K562 (cell line): ENCODE results near the gene ACSF3. TPM values are rescaled to one million over a fixed set of nuclear protein-coding genes. Genes with fewer than 3 reads are reported as not detected.

Experiments
- ATAC-seq: fragments of 200-7000 bp; cut with Tn5 transposase; 3 replicates; pipeline ENCODE4 v1.9.1; 2020; ENCODE audit warnings: moderate library complexity
- BruUV-seq: library from RNA; stranded (reverse); fragments of 400-500 nt; replicated peaks from 2 replicates; lab custom pipeline; 2021; lab: Mats Ljungman, UMichigan
- CTCF ChIA-PET: fragments of 300-600 bp; formaldehyde crosslinking; extraction: SDS; loops from one replicate; lab custom pipeline; 2021; ENCODE audit warnings: low intra/inter-chr PET ratio; lab: Yijun Ruan, JAX
- POLR2A ChIA-PET: fragments of 300-600, 350-650 bp; sonication (Branson Sonifier 250); formaldehyde crosslinking; extraction: SDS; loops from one replicate; lab custom pipeline; 2021; ENCODE audit warnings: antibody characterized with exemption, inconsistent platforms; lab: Yijun Ruan, JAX
- DNase-seq, 4 experiments: peaks; one replicate each; pipeline versions ENCODE4 v3.0.0 to v3.0.0-alpha.2; 2011 to 2018; ENCODE audit warnings: low spot score in 3 of 4, mixed read lengths in 3 of 4; ENCODE audit errors: extremely low read depth in 1 of 4
- FAIRE-seq: peaks from 2 replicates; lab custom pipeline; 2011; peaks lifted over from hg19 to GRCh38; lab: Jason Lieb, UNC
- H2AFZ ChIP-seq: 2 replicates; pipeline ENCODE4 v1.6.0; 2011; ENCODE audit warnings: low read depth, low read length, control low read depth, inconsistent platforms
- H3K27ac ChIP-seq: fragments of 200-600 bp; 3 replicates; pipeline ENCODE4 v1.8.0; 2011; ENCODE audit warnings: low read depth, mild to moderate bottlenecking, control low read depth, inconsistent platforms, low read length, moderate library complexity, mixed read lengths; ENCODE audit errors: extremely low read depth
- H3K27me3 ChIP-seq, 2 experiments: fragments of 300-600 bp in 1 of 2; 2 replicates in 1 of 2; 3 replicates in 1 of 2; pipeline versions ENCODE4 v1.6.0 to v1.8.0; 2011; ENCODE audit warnings: inconsistent platforms in 2 of 2, low read length in 2 of 2, mild to moderate bottlenecking in 1 of 2, mixed read lengths in 1 of 2, moderate library complexity in 1 of 2; ENCODE audit not compliant: control insufficient read depth in 2 of 2, insufficient read depth in 2 of 2
- H3K36me3 ChIP-seq: fragments of 300-600 bp; 3 replicates; pipeline ENCODE4 v1.8.0; 2011; ENCODE audit warnings: mild to moderate bottlenecking, low read length, inconsistent platforms; ENCODE audit not compliant: control insufficient read depth, insufficient read depth
- H3K4me1 ChIP-seq, 2 experiments: fragments of 200-600 bp in 1 of 2; replicated peaks in 1 of 2; 2 replicates in 1 of 2; 3 replicates in 1 of 2; pipeline versions ENCODE4 v1.5.1 to v1.8.0; 2011; ENCODE audit warnings: inconsistent platforms in 2 of 2, low read length in 2 of 2, mild to moderate bottlenecking in 1 of 2, mixed read lengths in 1 of 2, moderate library complexity in 1 of 2; ENCODE audit not compliant: control insufficient read depth in 2 of 2, insufficient read depth in 2 of 2
- H3K4me2 ChIP-seq: 2 replicates; pipeline ENCODE4 v1.6.1; 2011; ENCODE audit warnings: low read length, control low read depth, inconsistent platforms, mixed read lengths; ENCODE audit not compliant: insufficient read depth
- H3K4me3 ChIP-seq: fragments of 200-600 bp; sonication (generic), shearing (Covaris generic); 2 replicates; pipeline ENCODE4 v1.5.1; 2016; ENCODE audit warnings: control low read depth, inconsistent platforms
- H3K79me2 ChIP-seq: fragments of 200-600 bp; 3 replicates; pipeline ENCODE4 v1.8.0; 2011; ENCODE audit warnings: low read length, inconsistent platforms; ENCODE audit not compliant: control insufficient read depth, insufficient read depth
- H3K9ac ChIP-seq, 2 experiments: 2 replicates each; pipeline versions ENCODE4 v1.6.0 to v1.6.1; 2011; ENCODE audit warnings: low read depth in 2 of 2, low read length in 2 of 2, control low read depth in 1 of 2, inconsistent platforms in 1 of 2, mild to moderate bottlenecking in 1 of 2, mixed read lengths in 1 of 2; ENCODE audit not compliant: insufficient read depth in 1 of 2
- H3K9me1 ChIP-seq: one replicate; pipeline ENCODE4 v1.6.0; 2011; ENCODE audit warnings: inconsistent platforms, mild to moderate bottlenecking, low read length, moderate library complexity; ENCODE audit not compliant: control insufficient read depth, insufficient read depth
- H3K9me3 ChIP-seq: replicated peaks from 2 replicates; pipeline ENCODE4 v1.5.1; 2011; ENCODE audit warnings: low read depth, low read length, inconsistent platforms; ENCODE audit not compliant: control insufficient read depth, insufficient read depth
- H4K20me1 ChIP-seq: replicated peaks from 2 replicates; pipeline ENCODE4 v1.6.1; 2011; ENCODE audit warnings: low read length, inconsistent platforms, mixed read lengths; ENCODE audit not compliant: control insufficient read depth, insufficient read depth
- BHLHE40 ChIP-seq: IDR thresholded peaks from 2 replicates; pipeline ENCODE4 v1.6.1; 2011; ENCODE audit warnings: low read length, improper control_type of control experiment
- CCNT2 ChIP-seq: IDR thresholded peaks from 2 replicates; pipeline ENCODE4 v1.6.1; 2011; ENCODE audit warnings: borderline replicate concordance, low read depth, mild to moderate bottlenecking, moderate library complexity, mixed read lengths, low read length; ENCODE audit not compliant: insufficient read length; ENCODE audit errors: extremely low read depth
- DDX20 ChIP-seq: fragments of 450-650 bp; IDR thresholded peaks from 2 replicates; pipeline ENCODE4 v1.6.1; 2016; ENCODE audit warnings: missing genetic modification characterization, low read depth, mild to moderate bottlenecking, missing compliant biosample characterization, moderate library complexity
- ELF2 ChIP-seq: fragments of 250-450 bp; sonication (Bioruptor Pico); IDR thresholded peaks from 2 replicates; pipeline ENCODE4 v1.5.0; 2021; ENCODE audit warnings: mild to moderate bottlenecking
- EWSR1 ChIP-seq: fragments of 450-650 bp; IDR thresholded peaks from 2 replicates; pipeline ENCODE4 v1.6.1; 2018; ENCODE audit warnings: borderline replicate concordance, mild to moderate bottlenecking, low read depth, moderate library complexity; ENCODE audit not compliant: partially characterized antibody
- GABPB2 ChIP-seq: fragments of 250-450 bp; sonication (Bioruptor Pico); conservative IDR thresholded peaks from 2 replicates; pipeline ENCODE4 v1.5.1; 2021; ENCODE audit warnings: mild to moderate bottlenecking
- HMG20B ChIP-seq: fragments of 250-450 bp; sonication (Bioruptor Pico); IDR thresholded peaks from 2 replicates; pipeline ENCODE4 v1.5.0; 2021; ENCODE audit warnings: mild to moderate bottlenecking
- JUN ChIP-seq, 2 experiments: sonication (generic) in 1 of 2; formaldehyde crosslinking in 1 of 2; IDR thresholded peaks; 2 replicates each; pipeline versions ENCODE4 v1.6.1 to v1.8.0; 2012 to 2022; ENCODE audit warnings: borderline replicate concordance in 2 of 2, mild to moderate bottlenecking in 2 of 2, improper control_type of control experiment in 1 of 2, low read depth in 1 of 2, low read length in 1 of 2, missing genetic modification reagents in 1 of 2
- MBD1 ChIP-seq: fragments of 250-450 bp; sonication (Bioruptor Pico); IDR thresholded peaks from 2 replicates; pipeline ENCODE4 v1.8.0; 2022; ENCODE audit warnings: inconsistent platforms
- NCOR1 ChIP-seq: fragments of 450-650 bp; IDR thresholded peaks from 2 replicates; pipeline ENCODE4 v1.6.1; 2016; ENCODE audit warnings: mild to moderate bottlenecking, moderate library complexity
- RNF2 ChIP-seq: sonication (generic); IDR thresholded peaks from 2 replicates; pipeline ENCODE4 v1.6.1; 2016
- RUNX1 ChIP-seq: sonication (generic); IDR thresholded peaks from 2 replicates; pipeline ENCODE4 v1.6.1; 2016; ENCODE audit warnings: antibody characterized with exemption, low read depth
- SIN3B ChIP-seq: fragments of 450-650 bp; IDR thresholded peaks from 2 replicates; pipeline ENCODE4 v1.6.1; 2017; ENCODE audit warnings: low read depth, mild to moderate bottlenecking, moderate library complexity
- SOX6 ChIP-seq: fragments of 450-650 bp; IDR thresholded peaks from 2 replicates; pipeline ENCODE4 v1.6.1; 2014; ENCODE audit warnings: mild to moderate bottlenecking
- YBX1 ChIP-seq: fragments of 450-650 bp; IDR thresholded peaks from 2 replicates; pipeline ENCODE4 v1.7.1; 2016; ENCODE audit warnings: mild to moderate bottlenecking
- ZNF197 ChIP-seq: fragments of 200-800 bp; sonication (Bioruptor generic); IDR thresholded peaks from 2 replicates; pipeline ENCODE4 v1.6.1; 2016; ENCODE audit warnings: low read depth, missing genetic modification characterization, missing compliant biosample characterization
- WGBS: fragments of 100-300 bp; shearing (Covaris generic); methylation state at CpG from one replicate; pipeline ENCODE4 v1.1.6; 2016; ENCODE audit warnings: low coverage, mixed read lengths; ENCODE audit not compliant: insufficient coverage; ENCODE audit errors: missing lambda C conversion rate; 5-methylcytosine and 5-hydroxymethylcytosine counted together
- in situ Hi-C: fragments of 300-500 bp; cut with MboI; formaldehyde crosslinking; loops from 4 replicates; pipeline ENCODE4 v1.15.0; 2018; ENCODE audit warnings: inconsistent platforms, mixed read lengths
- intact Hi-C: fragments of 100-400 bp; cut with micrococcal nuclease; formaldehyde crosslinking; loops from 2 replicates; pipeline ENCODE4 v1.14.2; 2022
- polyA plus RNA-seq, 8 experiments: library from polyadenylated mRNA; depleted of rRNA in 4 of 8; stranded (reverse) in 5 of 8; unstranded in 3 of 8; fragments of >200 nt; fragmentation: Nextera tagmentation in 2 of 8; fragmentation: Illumina TruSeq in 1 of 8; extraction: Ambion mirVana in 2 of 8; extraction: Trizol in 1 of 8; gene quantifications; 2 replicates each; pipeline versions ENCODE4 v1.2.1 to v1.2.3, GENCODE V29; 2011 to 2014; ENCODE audit warnings: inconsistent platforms in 1 of 8, missing spikeins in 1 of 8
- total RNA-seq, 7 experiments: library from RNA; depleted of rRNA in 6 of 7; stranded (reverse); fragments of >200 nt in 6 of 7; fragmentation: Illumina TruSeq in 2 of 7; extraction: Trizol in 2 of 7; gene quantifications; 2 replicates each; pipeline versions ENCODE4 v1.2.1 to v1.2.3, GENCODE V29; 2011 to 2021; ENCODE audit warnings: low replicate concordance in 1 of 7
- TF ChIP-seq, protein P1 (sequence below), 2 experiments: fragments of 450-650 bp in 1 of 2; sonication (generic) in 1 of 2; formaldehyde crosslinking; conservative IDR thresholded peaks; 2 replicates each; pipeline versions ENCODE4 v1.4.0 to v1.8.1; 2020 to 2022; ENCODE audit warnings: mild to moderate bottlenecking in 1 of 2, missing genetic modification reagents in 1 of 2
- TF ChIP-seq, protein P2 (sequence below): sonication (generic); formaldehyde crosslinking; IDR thresholded peaks from 2 replicates; pipeline ENCODE4 v1.8.0; 2022; ENCODE audit warnings: missing genetic modification reagents, mild to moderate bottlenecking, moderate library complexity, borderline replicate concordance

The ACSF3 gene
- total and polyA plus RNA-seq, 9 of the 15 experiments (the other 6 are each of a cell fraction or from before 2014, with no cell fraction given) = 0.77 to 32.8 (median 14.7) TPM

DNA sequence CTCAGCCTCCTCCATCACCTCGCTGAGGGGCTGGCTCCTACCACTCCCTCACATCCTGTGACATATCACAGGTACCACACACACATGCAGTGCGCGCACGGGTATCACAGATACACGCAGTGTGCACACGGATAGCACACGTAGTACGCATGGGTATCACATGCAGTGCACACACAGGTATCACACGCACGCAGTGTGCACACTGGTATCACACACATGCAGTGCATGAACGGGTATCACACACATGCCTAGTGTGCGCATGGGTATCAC, 30.1 kb downstream of the ACSF3 start:
- 96% methylated on average over 12 of the region's 12 CpGs for WGBS
- Histone ChIP-seq H3K4me2 (no peak overlapping the region), H4K20me1 (no peaks in the 10 kb centered on the region), H2AFZ (no peak overlapping the region), H3K9me3 (peaks cover 2% of the 10 kb centered on the region), H3K27me3 (no peaks in the 10 kb centered on the region), H3K4me3 (no peak overlapping the region), H3K9me1 (no peaks in the 10 kb centered on the region), H3K27ac (no peak overlapping the region; the same call in 2 of the 3 replicates), H3K9ac (no peak overlapping the region), H3K36me3 (peaks cover 39% of the 10 kb centered on the region; the same call in 2 of the 3 replicates), H3K79me2 (no peaks in the 10 kb centered on the region), H3K4me1 (peaks cover 0 to 18% of the 10 kb centered on the region in 2 experiments; a peak in 2 of 5 replicates)
- ChIA-PET POLR2A (no interaction called here), CTCF (no interaction called here)
- intact Hi-C loops = no loop called here
- DNase-seq = no peak
- FAIRE-seq = no peak
- no peak for ATAC-seq
- no TSS peak for BruUV-seq
- in situ Hi-C loops = no loop called here
- no peak for TF ChIP-seq ELF2
- TF ChIP-seq RUNX1 = no peak
- no peak for TF ChIP-seq EWSR1
- no peak for TF ChIP-seq SIN3B
- no peak for TF ChIP-seq MBD1 (CRISPR knock-in tag)
- no peak for TF ChIP-seq SOX6
- no peak for TF ChIP-seq RNF2
- TF ChIP-seq NCOR1 = no peak
- TF ChIP-seq JUN (IDR thresholded peaks at IDR 0.05; ENCODE audit: borderline replicate concordance, low read depth, low read length) = no peak
- TF ChIP-seq JUN (CRISPR knock-in tag; IDR thresholded peaks at IDR 0.05; ENCODE audit: borderline replicate concordance) = no peak
- no peak for TF ChIP-seq CCNT2
- no peak for TF ChIP-seq YBX1
- TF ChIP-seq, protein P1, sequence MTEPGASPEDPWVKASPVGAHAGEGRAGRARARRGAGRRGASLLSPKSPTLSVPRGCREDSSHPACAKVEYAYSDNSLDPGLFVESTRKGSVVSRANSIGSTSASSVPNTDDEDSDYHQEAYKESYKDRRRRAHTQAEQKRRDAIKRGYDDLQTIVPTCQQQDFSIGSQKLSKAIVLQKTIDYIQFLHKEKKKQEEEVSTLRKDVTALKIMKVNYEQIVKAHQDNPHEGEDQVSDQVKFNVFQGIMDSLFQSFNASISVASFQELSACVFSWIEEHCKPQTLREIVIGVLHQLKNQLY (CRISPR knock-in tag; conservative IDR thresholded peaks at IDR 0.05) = no peak
- TF ChIP-seq, protein P2, sequence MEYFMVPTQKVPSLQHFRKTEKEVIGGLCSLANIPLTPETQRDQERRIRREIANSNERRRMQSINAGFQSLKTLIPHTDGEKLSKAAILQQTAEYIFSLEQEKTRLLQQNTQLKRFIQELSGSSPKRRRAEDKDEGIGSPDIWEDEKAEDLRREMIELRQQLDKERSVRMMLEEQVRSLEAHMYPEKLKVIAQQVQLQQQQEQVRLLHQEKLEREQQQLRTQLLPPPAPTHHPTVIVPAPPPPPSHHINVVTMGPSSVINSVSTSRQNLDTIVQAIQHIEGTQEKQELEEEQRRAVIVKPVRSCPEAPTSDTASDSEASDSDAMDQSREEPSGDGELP (CRISPR knock-in tag) = no peak
- TF ChIP-seq ZNF197 (CRISPR knock-in tag) = no peak
- TF ChIP-seq BHLHE40 = no peak
- TF ChIP-seq DDX20 = no peak
- TF ChIP-seq HMG20B (CRISPR knock-in tag) = no peak
- no peak for TF ChIP-seq GABPB2 (CRISPR knock-in tag)
